ENCODE results near the gene ESR1. TPM values are rescaled to one million over a fixed set of nuclear protein-coding genes. Genes with fewer than 3 reads are reported as not detected.

The ESR1 gene
- polyA plus RNA-seq, 1 donor, result 0.63 TPM

GRCh38 chr6:152142105-152142504, 334.6 kb downstream of the ESR1 start:
- WGBS (ENCODE audit: insufficient coverage, low lambda C conversion rate), result no CpG with 5 or more reads among the region's 5 CpGs
- H3K36me3 ChIP-seq (ENCODE audit: control insufficient read depth, insufficient read depth, low read length), result peaks cover 12% of the 10 kb centered on the region

GRCh38 chr6:152143359-152143758, 335.9 kb downstream of the ESR1 start:
- no peak overlapping the region for H3K27ac ChIP-seq (ENCODE audit: low read length)
- no peaks in the 10 kb centered on the region for H3K9me3 ChIP-seq (ENCODE audit: control insufficient read depth, low read depth, low read length)
- no peak for DNase-seq
- WGBS (ENCODE audit: insufficient coverage, low lambda C conversion rate), result no CpG with 5 or more reads among the region's 11 CpGs
- H3K4me1 ChIP-seq (ENCODE audit: control insufficient read depth, insufficient read depth, low read length), result no peaks in the 10 kb centered on the region
- H3K27me3 ChIP-seq (ENCODE audit: control insufficient read depth, insufficient read depth, low read length), result no peaks in the 10 kb centered on the region
- peaks cover 17% of the 10 kb centered on the region for H3K36me3 ChIP-seq (ENCODE audit: control insufficient read depth, insufficient read depth, low read length)
- H3K4me3 ChIP-seq (ENCODE audit: low read length), result no peak overlapping the region

More at GRCh38 chr6:152142105-152142504, 334.6 kb downstream of the ESR1 start:
- H3K4me1 ChIP-seq (ENCODE audit: control insufficient read depth, insufficient read depth, low read length), result no peaks in the 10 kb centered on the region
- H3K27ac ChIP-seq (ENCODE audit: low read length), result no peak overlapping the region
- H3K27me3 ChIP-seq (ENCODE audit: control insufficient read depth, insufficient read depth, low read length), result no peaks in the 10 kb centered on the region
- H3K9me3 ChIP-seq (ENCODE audit: control insufficient read depth, low read depth, low read length), result no peaks in the 10 kb centered on the region
- H3K4me3 ChIP-seq (ENCODE audit: low read length), result no peak overlapping the region
- DNase-seq, result no peak

- Histone ChIP-seq H3K36me3 (ENCODE audit: control insufficient read depth, insufficient read depth, low read length) (peaks cover 27% of the 10 kb centered on the region), H3K4me3 (ENCODE audit: low read length) (no peak overlapping the region), H3K27ac (ENCODE audit: low read length) (no peak overlapping the region), H3K27me3 (ENCODE audit: control insufficient read depth, insufficient read depth, low read length) (no peaks in the 10 kb centered on the region), H3K9me3 (ENCODE audit: control insufficient read depth, low read depth, low read length) (no peaks in the 10 kb centered on the region), H3K4me1 (ENCODE audit: control insufficient read depth, insufficient read depth, low read length) (no peaks in the 10 kb centered on the region)
- no peak for DNase-seq
- WGBS (ENCODE audit: insufficient coverage, low lambda C conversion rate), result no CpG with 5 or more reads among the region's 1 CpG
Measured at GRCh38 chr6:152146385-152146784, 338.9 kb downstream of the ESR1 start.

- Histone ChIP-seq H3K4me1 (ENCODE audit: control insufficient read depth, insufficient read depth, low read length) (no peaks in the 10 kb centered on the region), H3K36me3 (ENCODE audit: control insufficient read depth, insufficient read depth, low read length) (peaks cover 34% of the 10 kb centered on the region), H3K27ac (ENCODE audit: low read length) (no peak overlapping the region), H3K27me3 (ENCODE audit: control insufficient read depth, insufficient read depth, low read length) (no peaks in the 10 kb centered on the region), H3K9me3 (ENCODE audit: control insufficient read depth, low read depth, low read length) (no peaks in the 10 kb centered on the region), H3K4me3 (ENCODE audit: low read length) (no peak overlapping the region)
- 80% methylated on average over 1 of the region's 6 CpGs for WGBS (ENCODE audit: insufficient coverage, low lambda C conversion rate)
- no peak for DNase-seq
Measured at GRCh38 chr6:152147269-152147668, 339.8 kb downstream of the ESR1 start.

GRCh38 chr6:152148412-152148811, 340.9 kb downstream of the ESR1 start:
- no CpG with 5 or more reads among the region's 1 CpG for WGBS (ENCODE audit: insufficient coverage, low lambda C conversion rate)
- H3K4me1 ChIP-seq (ENCODE audit: control insufficient read depth, insufficient read depth, low read length), result no peaks in the 10 kb centered on the region
- H3K27ac ChIP-seq (ENCODE audit: low read length), result no peak overlapping the region
- no peaks in the 10 kb centered on the region for H3K9me3 ChIP-seq (ENCODE audit: control insufficient read depth, low read depth, low read length)
- H3K27me3 ChIP-seq (ENCODE audit: control insufficient read depth, insufficient read depth, low read length), result no peaks in the 10 kb centered on the region
- peaks cover 34% of the 10 kb centered on the region for H3K36me3 ChIP-seq (ENCODE audit: control insufficient read depth, insufficient read depth, low read length)
- no peak overlapping the region for H3K4me3 ChIP-seq (ENCODE audit: low read length)
- DNase-seq, result no peak

- no peaks in the 10 kb centered on the region for H3K9me3 ChIP-seq (ENCODE audit: control insufficient read depth, low read depth, low read length)
- no peaks in the 10 kb centered on the region for H3K4me1 ChIP-seq (ENCODE audit: control insufficient read depth, insufficient read depth, low read length)
- no CpG with 5 or more reads among the region's 3 CpGs for WGBS (ENCODE audit: insufficient coverage, low lambda C conversion rate)
- H3K36me3 ChIP-seq (ENCODE audit: control insufficient read depth, insufficient read depth, low read length), result peaks cover 44% of the 10 kb centered on the region
- H3K27me3 ChIP-seq (ENCODE audit: control insufficient read depth, insufficient read depth, low read length), result no peaks in the 10 kb centered on the region
- H3K27ac ChIP-seq (ENCODE audit: low read length), result no peak overlapping the region
- DNase-seq, result no peak
- H3K4me3 ChIP-seq (ENCODE audit: low read length), result no peak overlapping the region
Measured at GRCh38 chr6:152150196-152150595, 342.7 kb downstream of the ESR1 start.

- H3K27ac ChIP-seq (ENCODE audit: low read length), result no peak overlapping the region
- no peak for DNase-seq
- H3K4me3 ChIP-seq (ENCODE audit: low read length), result no peak overlapping the region
- no peaks in the 10 kb centered on the region for H3K4me1 ChIP-seq (ENCODE audit: control insufficient read depth, insufficient read depth, low read length)
- H3K9me3 ChIP-seq (ENCODE audit: control insufficient read depth, low read depth, low read length), result no peaks in the 10 kb centered on the region
- H3K27me3 ChIP-seq (ENCODE audit: control insufficient read depth, insufficient read depth, low read length), result no peaks in the 10 kb centered on the region
- WGBS (ENCODE audit: insufficient coverage, low lambda C conversion rate), result 67% methylated on average over 1 of the region's 13 CpGs
- peaks cover 51% of the 10 kb centered on the region for H3K36me3 ChIP-seq (ENCODE audit: control insufficient read depth, insufficient read depth, low read length)
Measured at GRCh38 chr6:152151920-152152319, 344.4 kb downstream of the ESR1 start.

- Histone ChIP-seq H3K27ac (ENCODE audit: low read length) (no peak overlapping the region), H3K27me3 (ENCODE audit: control insufficient read depth, insufficient read depth, low read length) (no peaks in the 10 kb centered on the region), H3K9me3 (ENCODE audit: control insufficient read depth, low read depth, low read length) (no peaks in the 10 kb centered on the region), H3K4me3 (ENCODE audit: low read length) (no peak overlapping the region), H3K4me1 (ENCODE audit: control insufficient read depth, insufficient read depth, low read length) (no peaks in the 10 kb centered on the region), H3K36me3 (ENCODE audit: control insufficient read depth, insufficient read depth, low read length) (peaks cover 34% of the 10 kb centered on the region)
- DNase-seq, result no peak
- WGBS (ENCODE audit: insufficient coverage, low lambda C conversion rate), result 100% methylated on average over 3 of the region's 17 CpGs
Measured at GRCh38 chr6:152154559-152155356, 347.3 kb downstream of the ESR1 start.

- no peak overlapping the region for H3K27ac ChIP-seq (ENCODE audit: low read length)
- H3K9me3 ChIP-seq (ENCODE audit: control insufficient read depth, low read depth, low read length), result no peaks in the 10 kb centered on the region
- H3K4me1 ChIP-seq (ENCODE audit: control insufficient read depth, insufficient read depth, low read length), result no peaks in the 10 kb centered on the region
- WGBS (ENCODE audit: insufficient coverage, low lambda C conversion rate), result no CpG with 5 or more reads among the region's 8 CpGs
- peaks cover 26% of the 10 kb centered on the region for H3K36me3 ChIP-seq (ENCODE audit: control insufficient read depth, insufficient read depth, low read length)
- no peak overlapping the region for H3K4me3 ChIP-seq (ENCODE audit: low read length)
- H3K27me3 ChIP-seq (ENCODE audit: control insufficient read depth, insufficient read depth, low read length), result no peaks in the 10 kb centered on the region
- DNase-seq, result no peak
Measured at GRCh38 chr6:152155792-152156191, 348.3 kb downstream of the ESR1 start.

- H3K36me3 ChIP-seq (ENCODE audit: control insufficient read depth, insufficient read depth, low read length), result peaks cover 13% of the 10 kb centered on the region
- peak in 1 of 2 donors; percentile 7 for DNase-seq
- no peaks in the 10 kb centered on the region for H3K27me3 ChIP-seq (ENCODE audit: control insufficient read depth, insufficient read depth, low read length)
- no peak overlapping the region for H3K27ac ChIP-seq (ENCODE audit: low read length)
- no peaks in the 10 kb centered on the region for H3K4me1 ChIP-seq (ENCODE audit: control insufficient read depth, insufficient read depth, low read length)
- H3K9me3 ChIP-seq (ENCODE audit: control insufficient read depth, low read depth, low read length), result no peaks in the 10 kb centered on the region
- H3K4me3 ChIP-seq (ENCODE audit: low read length), result no peak overlapping the region
- no CpG with 5 or more reads among the region's 3 CpGs for WGBS (ENCODE audit: insufficient coverage, low lambda C conversion rate)
Measured at GRCh38 chr6:152160346-152160745, 352.9 kb downstream of the ESR1 start.

- Histone ChIP-seq H3K4me1 (ENCODE audit: control insufficient read depth, insufficient read depth, low read length) (no peaks in the 10 kb centered on the region), H3K9me3 (ENCODE audit: control insufficient read depth, low read depth, low read length) (no peaks in the 10 kb centered on the region), H3K27me3 (ENCODE audit: control insufficient read depth, insufficient read depth, low read length) (no peaks in the 10 kb centered on the region), H3K36me3 (ENCODE audit: control insufficient read depth, insufficient read depth, low read length) (peaks cover 10% of the 10 kb centered on the region), H3K27ac (ENCODE audit: low read length) (no peak overlapping the region), H3K4me3 (ENCODE audit: low read length) (no peak overlapping the region)
- no peak for DNase-seq
Measured at GRCh38 chr6:152161501-152161900, 354.0 kb downstream of the ESR1 start.
